PC-9 (cell line): ENCODE measurements around the gene SLC1A5. TPM values are rescaled to one million over a fixed set of nuclear protein-coding genes. Genes with fewer than 3 reads are reported as not detected.
A peak's percentile ranks its signal among the peaks of the same experiment; 100 is the strongest.
"Not testable (repeated sequence)": the region's sequence is repeated elsewhere in the genome, so short reads cannot be mapped to it uniquely, and the experiment has no call there.

Experiments
- BruUV-seq: library from RNA; stranded (reverse); fragments of 400-500 nt; replicated peaks from 2 replicates; lab custom pipeline; 2021; lab: Mats Ljungman, UMichigan
- CTCF ChIA-PET: fragments of 300-600 bp; sonication (Branson Sonifier 250); formaldehyde crosslinking; loops from one replicate; lab custom pipeline; 2022; ENCODE audit warnings: antibody characterized with exemption; lab: Charles Lee
- POLR2A ChIA-PET: fragments of 300-600 bp; sonication (Branson Sonifier 250); formaldehyde crosslinking; loops from one replicate; lab custom pipeline; 2022; ENCODE audit warnings: antibody characterized with exemption; ENCODE audit not compliant: unreplicated experiment; lab: Charles Lee
- DNase-seq, 2 experiments: peaks; one replicate each; pipeline versions ENCODE4 v3.0.0 to v3.0.0-alpha.2; 2015 to 2022; ENCODE audit warnings: mixed read lengths in 1 of 2
- H2AFZ ChIP-seq: fragments of 200-600 bp; sonication (generic); 2 replicates; pipeline ENCODE4 v1.8.1; 2017; ENCODE audit warnings: antibody characterized with exemption
- H3F3A ChIP-seq: fragments of 200-600 bp; sonication (generic); 2 replicates; pipeline ENCODE4 v1.8.1; 2017; ENCODE audit warnings: antibody characterized with exemption, mild to moderate bottlenecking, low read depth; ENCODE audit not compliant: insufficient read depth
- H3K27ac ChIP-seq: fragments of 200-600 bp; sonication (generic); 2 replicates; pipeline ENCODE4 v1.6.1; 2016; ENCODE audit warnings: mixed run types
- H3K27me3 ChIP-seq: fragments of 200-600 bp; sonication (generic); 2 replicates; pipeline ENCODE4 v1.6.1; 2016; ENCODE audit warnings: low read depth, mixed run types; ENCODE audit not compliant: insufficient read depth
- H3K36me3 ChIP-seq: fragments of 200-600 bp; sonication (generic); 2 replicates; pipeline ENCODE4 v1.6.1; 2016; ENCODE audit warnings: low read depth, mixed run types
- H3K4me1 ChIP-seq: fragments of 200-600 bp; sonication (generic); replicated peaks from 2 replicates; pipeline ENCODE4 v1.6.1; 2016; ENCODE audit warnings: mixed run types; ENCODE audit not compliant: insufficient read depth
- H3K4me2 ChIP-seq: fragments of 200-600 bp; sonication (generic); 2 replicates; pipeline ENCODE4 v1.6.1; 2017; ENCODE audit warnings: mixed run types
- H3K4me3 ChIP-seq: fragments of 200-600 bp; sonication (generic); 2 replicates; pipeline ENCODE4 v1.6.1; 2016; ENCODE audit warnings: mixed run types
- H3K79me2 ChIP-seq: fragments of 200-600 bp; sonication (generic); 2 replicates; pipeline ENCODE4 v1.6.1; 2017; ENCODE audit warnings: low read depth, mixed run types
- H3K9me2 ChIP-seq: fragments of 200-600 bp; sonication (generic); 2 replicates; pipeline ENCODE4 v1.8.1; 2017; ENCODE audit warnings: mild to moderate bottlenecking; ENCODE audit not compliant: insufficient read depth
- H3K9me3 ChIP-seq: fragments of 200-600 bp; sonication (generic); 2 replicates; pipeline ENCODE4 v1.8.1; 2016; ENCODE audit warnings: low read depth; ENCODE audit not compliant: insufficient read depth
- H4K20me1 ChIP-seq: fragments of 200-600 bp; sonication (generic); 2 replicates; pipeline ENCODE4 v1.8.1; 2017; ENCODE audit not compliant: insufficient read depth
- EZH2 ChIP-seq: fragments of 200-600 bp; sonication (generic); IDR thresholded peaks from 2 replicates; pipeline ENCODE4 v1.8.0; 2017; ENCODE audit warnings: antibody characterized with exemption, low read depth
- intact Hi-C: fragments of 100-400 bp; cut with micrococcal nuclease; formaldehyde crosslinking; loops from one replicate; pipeline ENCODE4 v1.10.0; 2022; ENCODE audit not compliant: unreplicated experiment
- total RNA-seq: library from RNA; stranded (reverse); gene quantifications from 2 replicates; pipeline ENCODE4 v1.2.3, GENCODE V29; 2021
- TF ChIP-seq, protein P1 (sequence below): fragments of 200-600 bp; sonication (generic); conservative IDR thresholded peaks from 2 replicates; pipeline ENCODE4 v1.6.1; 2017; ENCODE audit warnings: mixed run types, antibody characterized with exemption, mild to moderate bottlenecking, moderate library complexity

The SLC1A5 gene
- total RNA-seq, 1 experiment from 2014 or later: 264 TPM

DNA sequence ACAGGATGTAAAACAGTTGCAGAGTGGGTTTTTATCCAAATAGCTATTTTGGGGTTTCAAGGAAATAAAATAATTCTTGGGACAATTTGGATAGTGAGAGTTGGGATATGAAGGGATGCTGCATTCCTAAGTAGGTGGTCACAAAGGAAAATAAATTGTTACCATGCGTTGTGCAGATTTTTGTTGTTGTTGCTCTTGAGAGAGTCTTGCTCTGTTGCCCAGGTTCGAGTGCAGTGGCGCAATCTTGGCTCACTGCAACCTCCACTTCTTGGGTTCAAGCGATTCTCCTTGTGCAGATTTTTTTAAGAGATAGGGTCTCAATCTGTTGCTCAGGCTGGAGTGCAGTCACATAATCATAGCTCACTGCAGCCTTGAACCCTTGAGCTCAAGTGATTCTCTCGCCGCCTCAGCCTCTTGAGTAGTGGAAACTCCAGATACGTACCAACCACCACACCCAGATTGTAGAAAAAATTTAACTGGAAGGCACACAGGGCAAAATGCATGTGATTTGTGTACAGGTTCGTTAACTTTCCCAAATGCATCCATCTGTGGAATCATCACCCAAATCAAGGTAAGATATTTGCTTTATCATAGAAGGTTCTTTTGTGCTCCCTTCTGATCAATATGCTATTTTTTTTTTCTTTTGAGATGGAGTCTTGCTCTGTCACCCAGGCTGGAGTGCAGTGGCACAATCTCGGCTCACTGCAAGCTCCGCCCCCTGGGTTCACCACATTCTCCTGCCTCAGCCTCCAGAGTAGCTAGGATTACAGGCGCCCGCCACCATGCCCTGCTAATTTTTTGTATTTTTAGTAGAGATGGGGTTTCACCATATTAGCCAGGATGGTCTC, 16.0 kb downstream of the SLC1A5 start:
- peak in 1 of 2 experiments; percentile 30 for DNase-seq
- no peaks in the 10 kb centered on the region for H3K79me2 ChIP-seq
- no peak overlapping the region for H3K27ac ChIP-seq
- intact Hi-C loops: no loop called here
- H3K4me3 ChIP-seq: no peak overlapping the region
- H3K4me2 ChIP-seq: no peak overlapping the region
- H3K9me3 ChIP-seq: no peaks in the 10 kb centered on the region
- no peaks in the 10 kb centered on the region for H3K9me2 ChIP-seq
- H3K36me3 ChIP-seq: peaks cover 21% of the 10 kb centered on the region
- CTCF ChIA-PET: interaction anchor here (0.5 to 0.7 kb wide), 2 partner anchors 68 to 97 kb away, joined by 4 to 5 read pairs; no protein-coding TSS in a partner anchor
- TF ChIP-seq EZH2: no peak
- TF ChIP-seq, protein P1, sequence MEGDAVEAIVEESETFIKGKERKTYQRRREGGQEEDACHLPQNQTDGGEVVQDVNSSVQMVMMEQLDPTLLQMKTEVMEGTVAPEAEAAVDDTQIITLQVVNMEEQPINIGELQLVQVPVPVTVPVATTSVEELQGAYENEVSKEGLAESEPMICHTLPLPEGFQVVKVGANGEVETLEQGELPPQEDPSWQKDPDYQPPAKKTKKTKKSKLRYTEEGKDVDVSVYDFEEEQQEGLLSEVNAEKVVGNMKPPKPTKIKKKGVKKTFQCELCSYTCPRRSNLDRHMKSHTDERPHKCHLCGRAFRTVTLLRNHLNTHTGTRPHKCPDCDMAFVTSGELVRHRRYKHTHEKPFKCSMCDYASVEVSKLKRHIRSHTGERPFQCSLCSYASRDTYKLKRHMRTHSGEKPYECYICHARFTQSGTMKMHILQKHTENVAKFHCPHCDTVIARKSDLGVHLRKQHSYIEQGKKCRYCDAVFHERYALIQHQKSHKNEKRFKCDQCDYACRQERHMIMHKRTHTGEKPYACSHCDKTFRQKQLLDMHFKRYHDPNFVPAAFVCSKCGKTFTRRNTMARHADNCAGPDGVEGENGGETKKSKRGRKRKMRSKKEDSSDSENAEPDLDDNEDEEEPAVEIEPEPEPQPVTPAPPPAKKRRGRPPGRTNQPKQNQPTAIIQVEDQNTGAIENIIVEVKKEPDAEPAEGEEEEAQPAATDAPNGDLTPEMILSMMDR: no peak
- no peaks in the 10 kb centered on the region for H3K27me3 ChIP-seq
- H3K4me1 ChIP-seq: peaks cover 27% of the 10 kb centered on the region
- TSS peak; percentile 7 for BruUV-seq
- peaks cover 87% of the 10 kb centered on the region for H3F3A ChIP-seq
- peaks cover 30% of the 10 kb centered on the region for H4K20me1 ChIP-seq
- POLR2A ChIA-PET: no interaction called here
- H2AFZ ChIP-seq: no peak overlapping the region

GRCh38 chr19:46768746-46769145, 19.6 kb downstream of the SLC1A5 start:
- CTCF ChIA-PET, H4K20me1 ChIP-seq, H3K9me2 ChIP-seq, DNase-seq, H3K79me2 ChIP-seq, H2AFZ ChIP-seq, H3K4me3 ChIP-seq, POLR2A ChIA-PET, intact Hi-C loops, BruUV-seq, H3K36me3 ChIP-seq, H3K9me3 ChIP-seq, H3K27me3 ChIP-seq, H3K27ac ChIP-seq: not testable (repeated sequence)
- Histone ChIP-seq H3K4me1 (peaks cover 35% of the 10 kb centered on the region), H3F3A (peaks cover 65% of the 10 kb centered on the region), H3K4me2 (0 out of 2 replicates have a peak overlapping the region, but pooled peaks have one; percentile 23)

- no peak for TF ChIP-seq EZH2
- TF ChIP-seq, protein P1: peak; percentile 92
- H3K27ac ChIP-seq: no peak overlapping the region
- DNase-seq: peak; percentile 18 to 39
- no peak overlapping the region for H3K4me3 ChIP-seq
- no TSS peak for BruUV-seq
- no peak overlapping the region for H3K4me2 ChIP-seq
- H3F3A ChIP-seq: peaks cover 47% of the 10 kb centered on the region
- ChIA-PET POLR2A (interaction anchor here (0.9 kb wide), 1 partner anchor 370 kb away, joined by 5 read pairs; no protein-coding TSS in a partner anchor), CTCF (interaction anchor here (0.6 to 0.7 kb wide), 4 partner anchors 9 to 382 kb away, joined by 3 to 8 read pairs (median 3); no protein-coding TSS in a partner anchor)
- H3K9me2 ChIP-seq: no peaks in the 10 kb centered on the region
- no peaks in the 10 kb centered on the region for H4K20me1 ChIP-seq
- no peaks in the 10 kb centered on the region for H3K36me3 ChIP-seq
- H3K4me1 ChIP-seq: peaks cover 30% of the 10 kb centered on the region
- no peaks in the 10 kb centered on the region for H3K27me3 ChIP-seq
- no peak overlapping the region for H2AFZ ChIP-seq
- intact Hi-C loops: no loop called here
- H3K79me2 ChIP-seq: no peaks in the 10 kb centered on the region
- no peaks in the 10 kb centered on the region for H3K9me3 ChIP-seq
These were observed 21.7 kb downstream of the SLC1A5 start for GRCh38 chr19:46766569-46767317.
